ENCODE results near the gene KAZN.

DNA sequence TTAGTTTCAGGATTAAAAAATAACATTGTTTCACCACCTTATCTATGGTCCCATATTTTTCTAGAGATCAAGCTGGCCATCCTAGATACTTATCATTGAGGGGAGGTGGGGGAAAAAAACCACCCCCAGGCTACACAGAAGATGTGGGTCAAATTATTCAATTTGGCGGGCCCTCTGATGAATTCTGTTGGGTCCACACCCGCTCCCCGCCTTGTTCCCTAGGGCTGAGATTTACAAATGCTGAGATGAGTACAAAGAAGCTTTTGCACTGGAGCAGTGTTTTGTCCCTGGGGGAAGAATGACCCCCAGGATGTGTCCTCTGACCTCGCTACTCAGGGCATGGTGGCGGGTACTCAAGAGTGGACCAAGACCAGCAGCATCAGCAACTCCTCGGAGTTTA lies 308.2 kb downstream of the KAZN start:
- TF ChIP-seq EZH2 (IDR thresholded peaks at IDR 0.05; ENCODE audit: borderline replicate concordance): no peak
- no peak for TF ChIP-seq EZH2phosphoT487 (IDR thresholded peaks at IDR 0.05; ENCODE audit: low read depth, severe bottlenecking, unreplicated experiment)
